ENCODE results near the gene HBD.
"Not testable (repeated sequence)": the region's sequence is repeated elsewhere in the genome, so short reads cannot be mapped to it uniquely, and the experiment has no call there.

The HBD gene

GRCh38 chr11:5253440-5253839, 19.2 kb upstream of the HBD start:
- not testable (repeated sequence) for DNase-seq (ENCODE audit: low read depth, low spot score)

DNA sequence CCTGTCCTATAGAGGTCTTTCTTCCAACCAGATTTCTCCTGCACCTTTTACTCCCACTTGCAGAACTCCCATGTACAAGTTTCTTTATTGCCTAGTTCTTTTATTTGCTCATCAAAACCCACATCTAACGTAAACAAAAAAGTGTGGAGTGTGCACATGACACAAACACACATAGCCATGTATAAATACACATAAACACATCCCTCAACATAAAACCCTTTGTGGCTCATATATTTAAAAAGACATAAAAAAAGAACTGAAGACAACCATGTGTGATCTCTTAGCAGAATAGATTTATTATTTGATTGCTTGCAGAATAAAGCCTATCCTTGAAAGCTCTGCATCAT, 18.6 kb upstream of the HBD start:
- no peak for DNase-seq (ENCODE audit: low read depth, low spot score)

DNA sequence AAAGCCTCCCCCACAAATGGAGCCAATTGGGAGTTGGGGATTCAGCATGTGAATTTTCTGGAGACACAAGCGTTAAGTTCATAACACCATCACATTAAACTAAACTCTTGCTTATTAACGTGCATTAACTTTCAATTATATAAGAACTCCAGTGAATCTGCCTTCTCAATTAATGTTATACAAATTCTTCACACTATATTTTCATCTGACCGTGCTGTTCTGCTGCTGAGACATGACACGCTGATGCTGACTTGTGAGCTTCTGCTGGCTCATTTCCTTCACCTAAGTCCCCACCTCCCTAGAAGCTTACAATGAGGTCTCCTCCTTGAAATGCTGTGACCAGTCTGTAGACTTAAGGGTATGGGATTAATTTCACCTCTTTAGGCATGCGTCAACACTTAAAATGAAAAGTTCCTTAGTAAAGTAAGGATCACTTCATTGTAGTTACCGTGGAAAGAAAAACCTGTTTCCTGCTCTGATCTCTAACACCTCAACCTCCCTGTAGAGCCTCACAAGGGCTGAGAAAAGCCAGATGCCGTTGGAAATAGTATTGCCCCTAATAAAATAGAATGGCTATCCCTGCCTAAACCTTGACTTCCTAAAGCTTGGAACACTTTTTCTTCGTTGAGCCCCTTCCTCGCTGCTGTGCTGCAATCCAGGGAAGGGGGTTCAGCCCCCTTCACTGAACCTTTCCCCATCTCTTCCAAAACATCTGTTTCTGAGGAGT, 18.1 kb upstream of the HBD start:
- no peak for DNase-seq (ENCODE audit: low read depth, low spot score)

DNA sequence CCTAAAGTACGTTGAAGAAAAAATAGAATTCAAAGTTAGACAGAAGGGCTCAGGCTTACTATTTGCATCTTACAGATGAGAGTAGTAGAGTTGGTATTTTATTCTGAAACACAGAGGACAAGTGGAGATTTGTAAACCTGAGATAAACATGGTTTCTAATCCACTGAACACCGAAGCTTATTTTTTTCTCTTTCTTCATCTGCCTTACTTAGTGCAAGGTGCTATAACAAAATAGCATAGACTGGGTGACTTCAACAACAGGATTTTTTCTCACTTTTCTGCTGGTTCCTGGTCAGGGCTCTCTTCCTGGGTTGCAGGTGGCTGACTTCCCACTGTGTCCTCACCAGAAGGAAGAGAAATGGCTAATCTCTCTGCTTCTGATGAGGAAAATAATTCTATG, 17.5 kb upstream of the HBD start:
- no peak for DNase-seq (ENCODE audit: low read depth, low spot score)

DNA sequence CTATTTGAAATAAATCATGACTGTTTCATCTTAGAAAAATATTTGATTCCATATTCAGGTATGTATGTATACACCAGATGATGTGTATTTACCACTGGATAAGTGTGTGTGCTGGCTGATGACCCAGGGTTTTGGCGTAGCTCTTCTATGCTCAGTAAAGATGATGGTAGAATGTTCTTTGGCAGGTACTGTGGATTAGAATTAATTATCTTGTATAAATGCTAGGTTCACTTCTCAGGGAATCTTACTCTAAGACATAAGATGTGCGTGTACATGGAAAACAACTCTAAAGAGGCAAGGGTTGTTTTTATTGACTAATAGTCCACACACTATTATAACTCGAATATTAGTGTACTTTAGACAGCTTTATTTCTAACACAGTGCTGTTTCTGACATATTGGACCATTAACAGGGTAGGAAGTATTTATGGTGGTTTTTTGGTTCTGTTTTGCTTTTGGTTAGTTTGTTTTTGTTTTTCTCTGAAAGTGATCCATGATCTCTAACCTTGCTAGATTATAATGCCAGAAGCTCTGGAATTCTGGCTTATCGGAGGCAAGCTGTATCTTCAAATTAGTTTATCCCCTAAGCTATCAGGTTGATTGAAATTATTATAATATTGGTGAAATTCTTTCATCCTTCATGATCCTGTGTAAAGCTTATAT, 16.4 kb upstream of the HBD start:
- no peak for DNase-seq (ENCODE audit: low read depth, low spot score)

- not testable (repeated sequence) for DNase-seq (ENCODE audit: low read depth, low spot score)
Observed at GRCh38 chr11:5249807-5250396, 15.6 kb upstream of the HBD start, which contains the start of gene HBG1. Gene HBG1 (minus strand): TSS chr11:5249857. CDS start chr11:5249804, 53 bp downstream.

GRCh38 chr11:5248498-5248897, 14.2 kb upstream of the HBD start:
- DNase-seq (ENCODE audit: low read depth, low spot score): not testable (repeated sequence)

DNA sequence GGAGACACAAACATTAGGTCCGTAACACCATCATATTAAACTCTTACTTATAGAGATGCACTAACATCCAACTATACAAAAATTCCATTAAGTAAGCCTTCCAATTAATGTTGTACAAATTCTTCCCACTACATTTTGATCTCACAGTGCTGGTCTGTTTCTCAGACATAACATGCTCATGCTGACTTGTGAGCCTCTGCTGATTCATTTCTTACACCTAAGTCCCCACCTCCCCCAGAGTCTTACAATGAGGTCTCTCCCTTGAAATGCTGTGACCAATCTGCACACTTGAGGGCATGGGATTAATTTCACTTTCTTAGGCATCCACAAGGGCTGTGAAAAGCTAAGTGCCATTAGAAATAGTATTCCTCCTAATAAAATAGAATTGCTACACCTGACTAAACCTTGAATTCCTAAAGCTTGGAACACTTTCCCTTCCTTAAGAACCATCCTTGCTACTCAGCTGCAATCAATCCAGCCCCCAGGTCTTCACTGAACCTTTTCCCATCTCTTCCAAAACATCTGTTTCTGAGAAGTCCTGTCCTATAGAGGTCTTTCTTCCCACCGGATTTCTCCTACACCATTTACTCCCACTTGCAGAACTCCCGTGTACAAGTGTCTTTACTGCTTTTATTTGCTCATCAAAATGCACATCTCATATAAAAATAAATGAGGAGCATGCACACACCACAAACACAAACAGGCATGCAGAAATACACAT, 13.3 kb upstream of the HBD start:
- no peak for DNase-seq (ENCODE audit: low read depth, low spot score)

- DNase-seq (ENCODE audit: low read depth, low spot score): no peak
Observed at GRCh38 chr11:5246772-5247471, 12.6 kb upstream of the HBD start.

- DNase-seq (ENCODE audit: low read depth, low spot score): no peak
Observed at GRCh38 chr11:5245155-5245554, 10.9 kb upstream of the HBD start.

DNA sequence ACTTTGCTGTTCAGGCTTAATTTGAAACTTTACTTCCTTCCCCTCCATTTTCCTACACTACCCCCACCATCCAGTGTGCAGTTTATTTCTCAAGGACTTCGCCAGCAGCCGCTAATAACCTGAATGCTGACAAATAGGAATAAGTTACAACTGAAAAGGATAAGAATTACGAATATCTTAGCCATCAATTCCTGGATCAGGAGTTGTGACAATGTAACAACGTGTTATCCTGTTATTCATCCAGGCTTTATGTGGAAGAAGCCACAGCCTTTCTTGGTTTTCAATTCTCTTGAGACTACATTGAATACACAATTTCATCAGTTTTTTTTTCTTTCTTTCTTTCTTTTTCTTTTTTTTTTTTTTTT, 9.5 kb upstream of the HBD start:
- DNase-seq (ENCODE audit: low read depth, low spot score): no peak

- DNase-seq (ENCODE audit: low read depth, low spot score): no peak
Observed at GRCh38 chr11:5242933-5243815, 8.9 kb upstream of the HBD start.

DNA sequence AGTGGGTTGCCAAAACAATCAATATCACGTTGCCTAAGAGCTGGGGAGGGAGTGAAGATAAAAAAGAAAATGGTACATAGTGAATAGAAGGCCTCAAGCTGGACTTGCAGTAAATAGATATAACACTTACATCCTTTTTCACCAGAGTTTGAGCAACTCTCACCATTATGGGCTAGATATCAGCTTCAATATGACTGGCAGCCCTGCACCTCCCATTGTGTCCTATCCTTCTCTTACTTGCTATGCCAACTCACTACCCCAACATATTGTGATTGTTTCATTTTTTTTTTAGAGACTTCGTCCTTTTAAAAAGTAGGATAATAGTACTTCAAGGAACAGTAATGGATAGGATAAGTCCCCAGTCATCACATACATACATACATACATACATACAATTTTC, 7.9 kb upstream of the HBD start:
- DNase-seq (ENCODE audit: low read depth, low spot score): no peak

GRCh38 chr11:5241458-5241857, 7.2 kb upstream of the HBD start:
- DNase-seq (ENCODE audit: low read depth, low spot score): no peak

- no peak for DNase-seq (ENCODE audit: low read depth, low spot score)
Observed at GRCh38 chr11:5240458-5240857, 6.2 kb upstream of the HBD start.

GRCh38 chr11:5240056-5240455, 5.8 kb upstream of the HBD start:
- DNase-seq (ENCODE audit: low read depth, low spot score): no peak

DNA sequence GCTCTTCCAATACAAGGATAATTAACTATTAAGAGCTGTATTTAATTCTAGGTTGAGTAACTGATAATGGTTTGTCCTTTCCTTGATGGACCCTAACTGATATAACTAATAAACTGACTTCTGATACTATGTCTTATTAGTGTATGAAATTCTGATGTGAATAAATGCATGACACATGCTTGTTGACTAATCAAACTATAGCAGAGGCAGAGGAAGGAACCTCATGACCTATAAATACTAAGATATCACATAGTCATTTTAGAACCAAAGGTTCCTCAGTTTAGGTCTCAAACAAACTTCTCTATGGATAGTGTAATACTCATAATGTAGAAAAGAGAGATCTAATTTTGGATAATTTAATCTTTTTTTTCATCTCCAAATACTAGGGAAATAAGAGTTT, 4.8 kb upstream of the HBD start:
- no peak for DNase-seq (ENCODE audit: low read depth, low spot score)

- DNase-seq (ENCODE audit: low read depth, low spot score): no peak
Observed at GRCh38 chr11:5238486-5238885, 4.2 kb upstream of the HBD start.

GRCh38 chr11:5237420-5237819, 3.1 kb upstream of the HBD start:
- no peak for DNase-seq (ENCODE audit: low read depth, low spot score)

DNA sequence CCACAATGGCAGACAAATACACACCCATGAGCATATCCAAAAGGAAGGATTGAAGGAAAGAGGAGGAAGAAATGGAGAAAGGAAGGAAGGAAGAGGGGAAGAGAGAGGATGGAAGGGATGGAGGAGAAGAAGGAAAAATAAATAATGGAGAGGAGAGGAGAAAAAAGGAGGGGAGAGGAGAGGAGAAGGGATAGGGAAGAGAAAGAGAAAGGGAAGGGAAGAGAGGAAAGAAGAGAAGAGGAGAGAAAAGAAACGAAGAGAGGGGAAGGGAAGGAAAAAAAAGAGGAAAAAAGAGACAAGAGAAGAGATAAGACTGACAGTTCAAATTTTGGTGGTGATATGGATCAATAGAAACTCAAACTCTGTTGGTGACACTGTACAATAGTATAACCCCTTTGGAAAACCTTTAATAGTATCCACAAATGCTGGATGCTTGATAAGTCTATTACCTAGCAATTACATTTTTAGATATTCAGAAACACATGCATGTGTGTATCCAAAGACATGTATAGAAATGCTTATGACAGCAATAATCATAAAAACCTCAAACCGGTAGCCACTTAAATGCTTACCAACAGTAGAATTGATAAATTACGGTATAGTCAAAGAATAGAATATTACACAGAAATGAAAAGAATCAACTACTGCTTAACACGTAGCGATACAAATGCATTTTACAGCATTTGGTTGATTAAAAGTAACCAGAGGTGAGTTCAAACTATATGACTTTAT, 1.2 kb upstream of the HBD start:
- no peak for DNase-seq (ENCODE audit: low read depth, low spot score)

Data from brain pericyte (primary cell).